Left lung (tissue), 10 donors: ENCODE measurements around the gene ATP5MG. TPM values are rescaled to one million over a fixed set of nuclear protein-coding genes. Genes with fewer than 3 reads are reported as not detected.

ENCODE experiments used
- ATAC-seq: fragments of 200-7000 bp; cut with Tn5 transposase; one replicate; pipeline ENCODE4 v1.9.1; 2020; ENCODE audit warnings: moderate library complexity
- DNase-seq, 4 donors: peaks; one replicate each; pipeline ENCODE4 v3.0.0-alpha.2; 2013 to 2020
- H3K27ac ChIP-seq, 2 donors: fragments of 200-600 bp; sonication (generic) in 1 of 2; one replicate each; pipeline versions ENCODE4 v1.5.0 to v1.8.0; 2020 to 2021
- H3K27me3 ChIP-seq, 2 donors: fragments of 200-600 bp; sonication (generic) in 1 of 2; one replicate each; pipeline versions ENCODE4 v1.5.0 to v1.8.0; 2020 to 2021
- H3K36me3 ChIP-seq, 2 donors: fragments of 200-600 bp; sonication (generic) in 1 of 2; one replicate each; pipeline versions ENCODE4 v1.5.0 to v1.8.0; 2020 to 2021
- H3K4me1 ChIP-seq, 2 donors: fragments of 200-600 bp; one replicate each; pipeline ENCODE4 v1.8.0; 2021
- H3K4me3 ChIP-seq, 2 donors: fragments of 200-600 bp; sonication (generic) in 1 of 2; one replicate each; pipeline versions ENCODE4 v1.5.0 to v1.8.0; 2020 to 2021; ENCODE audit warnings: mild to moderate bottlenecking in 1 of 2
- H3K9me3 ChIP-seq, 2 donors: fragments of 200-600 bp; sonication (generic) in 1 of 2; one replicate each; pipeline versions ENCODE4 v1.5.0 to v1.8.0; 2020 to 2021
- intact Hi-C, 2 donors: fragments of 100-400 bp; cut with DNase I; formaldehyde crosslinking; loops; one replicate each; pipeline versions ENCODE4 v1.11.2 to v1.14.2; 2022
- polyA plus RNA-seq, 6 donors: library from polyadenylated mRNA; unstranded; fragments of 120-200 nt; gene quantifications; one replicate each; pipeline ENCODE4 v1.2.1, GENCODE V29; 2013; ENCODE audit not compliant: insufficient read length in 6 of 6
- total RNA-seq, 2 donors: library from RNA; stranded (reverse); fragmentation: NEBNext Ultra II Directional; extraction: Animal tissue kit (Norgen Biotek cat#: 25700); gene quantifications; one replicate each; pipeline ENCODE4 v1.2.1, GENCODE V29; 2021
- TF ChIP-seq, protein P1 (sequence below), 2 donors: fragments of 200-600 bp; sonication (generic) in 1 of 2; IDR thresholded peaks; one replicate each; pipeline versions ENCODE4 v1.5.0 to v1.8.0; 2021; ENCODE audit warnings: antibody characterized with exemption in 2 of 2
- donor health status: DM: no; HTN: yes; CAD: no.
- donor health status: DM: no; HTN: no; CAD: no.

The ATP5MG gene
- total and polyA plus RNA-seq, 8 donors: 151 to 408 (median 382) TPM

DNA sequence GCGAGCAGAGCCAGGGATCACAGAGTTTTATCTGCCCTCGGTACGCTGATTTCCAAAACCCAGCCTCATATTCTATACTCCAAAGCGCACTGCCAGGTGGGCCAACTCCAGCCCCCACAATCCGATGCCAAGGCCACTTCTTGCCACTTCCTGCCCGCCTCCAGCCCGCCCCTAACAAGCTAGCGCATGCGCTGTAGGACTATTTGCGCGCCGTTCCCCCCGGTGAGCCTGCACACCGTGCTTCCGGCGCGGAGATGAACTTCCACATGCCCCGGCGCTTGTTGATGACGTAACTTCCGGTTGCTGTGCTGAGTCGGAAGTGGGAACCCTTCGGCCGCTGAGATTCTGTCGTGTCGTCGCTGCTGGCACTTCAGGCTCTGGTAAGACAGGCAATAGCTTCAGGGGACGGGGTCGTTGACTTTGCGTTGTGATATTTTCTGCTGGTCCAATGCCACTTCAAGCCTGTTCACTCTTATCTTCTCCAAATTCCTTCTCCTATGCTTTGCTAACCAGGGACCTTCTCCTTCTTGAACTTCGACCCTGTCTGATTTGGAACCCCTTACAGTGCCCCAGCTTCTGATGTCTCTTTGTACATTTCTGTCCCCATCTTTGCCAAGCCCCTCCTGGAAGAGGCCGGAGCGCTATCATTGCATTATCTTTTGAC, 42.0 kb upstream of the ATP5MG start, which contains the start of gene UBE4A:
Gene UBE4A, plus strand, starts transcription at position 306 of the 664 bp plus-strand sequence. CDS start 5,481 bp downstream, outside the sequence.
- Histone ChIP-seq H3K4me3 (peak within 1 kb of the TSS; percentile 70 to 71), H3K9me3 (no peaks in the 10 kb centered on the region), H3K27me3 (no peaks in the 10 kb centered on the region), H3K27ac (peak within 1 kb of the TSS; percentile 29 to 73), H3K36me3 (no peaks in the 10 kb centered on the region), H3K4me1 (peaks cover 6 to 32% of the 10 kb centered on the region in 2 donors)
- intact Hi-C loops: loop anchor here in 1 of 2 donors (10.0 kb wide), 2 partner anchors 155 to 215 kb away; no protein-coding TSS in a partner anchor
- DNase-seq (peak; percentile 93 to 96 (median 96)), ATAC-seq (peak; percentile 95)
- TF ChIP-seq, protein P1, sequence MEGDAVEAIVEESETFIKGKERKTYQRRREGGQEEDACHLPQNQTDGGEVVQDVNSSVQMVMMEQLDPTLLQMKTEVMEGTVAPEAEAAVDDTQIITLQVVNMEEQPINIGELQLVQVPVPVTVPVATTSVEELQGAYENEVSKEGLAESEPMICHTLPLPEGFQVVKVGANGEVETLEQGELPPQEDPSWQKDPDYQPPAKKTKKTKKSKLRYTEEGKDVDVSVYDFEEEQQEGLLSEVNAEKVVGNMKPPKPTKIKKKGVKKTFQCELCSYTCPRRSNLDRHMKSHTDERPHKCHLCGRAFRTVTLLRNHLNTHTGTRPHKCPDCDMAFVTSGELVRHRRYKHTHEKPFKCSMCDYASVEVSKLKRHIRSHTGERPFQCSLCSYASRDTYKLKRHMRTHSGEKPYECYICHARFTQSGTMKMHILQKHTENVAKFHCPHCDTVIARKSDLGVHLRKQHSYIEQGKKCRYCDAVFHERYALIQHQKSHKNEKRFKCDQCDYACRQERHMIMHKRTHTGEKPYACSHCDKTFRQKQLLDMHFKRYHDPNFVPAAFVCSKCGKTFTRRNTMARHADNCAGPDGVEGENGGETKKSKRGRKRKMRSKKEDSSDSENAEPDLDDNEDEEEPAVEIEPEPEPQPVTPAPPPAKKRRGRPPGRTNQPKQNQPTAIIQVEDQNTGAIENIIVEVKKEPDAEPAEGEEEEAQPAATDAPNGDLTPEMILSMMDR (IDR thresholded peaks at IDR 0.05): no peak

DNA sequence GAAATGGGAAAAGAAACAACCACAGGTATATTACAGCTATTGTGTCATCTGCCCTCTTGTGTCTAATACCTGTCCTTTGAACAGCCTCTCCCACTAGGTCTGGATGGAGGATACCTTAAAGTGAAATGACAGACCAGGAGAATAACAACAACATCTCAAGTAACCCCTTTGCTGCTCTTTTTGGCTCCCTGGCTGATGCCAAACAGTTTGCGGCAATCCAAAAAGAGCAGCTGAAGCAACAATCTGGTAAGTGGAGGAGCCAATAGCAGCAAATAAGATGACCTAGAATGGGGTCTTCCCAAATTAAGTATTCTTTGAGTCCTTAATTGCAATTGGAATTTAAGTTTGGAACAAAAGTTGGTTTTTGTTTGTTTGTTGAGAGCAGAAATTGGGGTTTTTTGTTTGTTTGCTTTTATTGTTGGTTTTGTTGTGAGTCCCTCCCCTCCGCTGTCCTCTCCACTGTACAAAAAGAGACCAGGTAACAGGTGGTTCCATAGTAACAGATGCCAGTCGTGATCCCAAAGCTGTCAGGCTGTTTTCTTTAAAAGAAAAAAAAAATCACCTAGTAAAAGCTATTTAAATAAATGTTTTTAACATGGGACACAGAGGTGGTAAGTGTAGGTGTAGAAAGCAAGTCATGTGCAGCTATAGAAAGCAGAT, 36.3 kb upstream of the ATP5MG start:
- peaks cover 0 to 54% of the 10 kb centered on the region in 2 donors for H3K36me3 ChIP-seq
- peaks cover 5 to 29% of the 10 kb centered on the region in 2 donors for H3K4me1 ChIP-seq
- no peak for DNase-seq
- H3K4me3 ChIP-seq: no peak overlapping the region
- no peak for ATAC-seq
- TF ChIP-seq, protein P1 (IDR thresholded peaks at IDR 0.05): no peak
- H3K27ac ChIP-seq: no peak overlapping the region
- H3K27me3 ChIP-seq: no peaks in the 10 kb centered on the region
- H3K9me3 ChIP-seq: no peaks in the 10 kb centered on the region
- intact Hi-C loops: no loop called here

DNA sequence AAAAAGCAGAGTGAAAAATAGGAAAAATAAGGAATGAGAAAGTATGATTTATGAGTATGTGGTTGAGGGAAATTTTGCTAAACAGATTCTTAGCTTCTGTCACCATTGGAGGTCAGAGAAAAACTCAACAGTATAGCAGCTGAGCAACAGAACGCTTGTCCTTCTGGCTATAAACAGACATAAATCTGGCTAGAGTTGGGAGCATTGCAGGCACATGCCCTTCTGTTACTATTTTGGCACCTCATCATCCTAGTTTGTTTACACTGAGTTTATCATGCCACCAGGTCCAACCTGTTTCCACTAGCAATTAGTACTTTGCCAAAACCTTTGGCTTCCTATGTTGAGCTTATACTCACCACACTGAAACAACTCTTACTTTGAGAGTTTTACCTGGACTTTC, 35.1 kb upstream of the ATP5MG start:
- no peak overlapping the region for H3K27ac ChIP-seq
- TF ChIP-seq, protein P1 (IDR thresholded peaks at IDR 0.05): no peak
- intact Hi-C loops: no loop called here
- H3K27me3 ChIP-seq: no peaks in the 10 kb centered on the region
- no peaks in the 10 kb centered on the region for H3K9me3 ChIP-seq
- no peak overlapping the region for H3K4me3 ChIP-seq
- H3K36me3 ChIP-seq: peaks cover 0 to 66% of the 10 kb centered on the region in 2 donors
- DNase-seq (no peak), ATAC-seq (no peak)
- peaks cover 0 to 17% of the 10 kb centered on the region in 2 donors for H3K4me1 ChIP-seq

DNA sequence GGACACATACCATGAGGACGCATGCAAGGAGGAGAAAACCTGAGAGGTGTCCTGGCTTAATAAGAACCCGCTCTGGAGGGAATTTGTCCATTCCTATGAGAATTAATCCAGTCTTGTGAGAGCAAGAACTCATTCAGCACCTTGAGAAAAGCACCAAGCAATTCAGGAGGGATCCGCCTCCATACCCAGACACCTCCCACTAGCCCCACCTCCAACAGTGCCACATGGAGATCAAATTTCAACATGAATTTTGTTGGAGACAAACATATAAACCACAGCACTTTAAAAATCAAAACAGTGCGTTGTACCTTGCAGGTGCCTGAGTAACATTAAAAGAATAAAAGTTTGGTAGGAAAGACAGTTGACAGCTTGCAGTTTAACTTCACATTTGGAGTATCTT, 30.6 kb upstream of the ATP5MG start:
- ATAC-seq (no peak), DNase-seq (no peak)
- no peak overlapping the region for H3K27ac ChIP-seq
- peaks cover 0 to 100% of the 10 kb centered on the region in 2 donors for H3K36me3 ChIP-seq
- intact Hi-C loops: no loop called here
- no peaks in the 10 kb centered on the region for H3K27me3 ChIP-seq
- no peak overlapping the region for H3K4me3 ChIP-seq
- no peaks in the 10 kb centered on the region for H3K9me3 ChIP-seq
- TF ChIP-seq, protein P1 (IDR thresholded peaks at IDR 0.05): no peak
- no peaks in the 10 kb centered on the region for H3K4me1 ChIP-seq

DNA sequence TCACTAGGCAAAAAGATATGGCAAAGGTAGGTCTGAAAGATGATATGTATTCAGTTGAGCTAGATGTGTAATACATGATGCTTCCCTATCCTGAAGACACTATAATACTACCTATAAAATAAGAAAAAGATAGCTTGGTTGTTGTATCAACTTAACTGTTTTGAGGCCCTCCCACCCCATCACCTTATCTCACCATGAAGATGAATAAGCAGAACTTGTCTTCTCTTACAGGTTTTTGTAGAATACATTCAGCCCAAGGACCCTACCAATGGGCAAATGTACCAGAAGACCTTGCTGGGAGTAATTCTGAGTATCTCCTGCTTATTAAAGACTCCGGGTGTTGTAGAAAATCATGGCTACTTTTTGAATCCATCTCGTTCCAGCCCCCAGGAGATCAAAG, 28.1 kb upstream of the ATP5MG start:
- TF ChIP-seq, protein P1 (IDR thresholded peaks at IDR 0.05): no peak
- H3K4me1 ChIP-seq: no peaks in the 10 kb centered on the region

More for the DNA sequence above, 28.1 kb upstream of the ATP5MG start:
- H3K27me3 ChIP-seq: no peaks in the 10 kb centered on the region
- H3K9me3 ChIP-seq: no peaks in the 10 kb centered on the region
- DNase-seq: no peak
- no peak for ATAC-seq
- H3K36me3 ChIP-seq: peaks cover 0 to 100% of the 10 kb centered on the region in 2 donors
- H3K4me3 ChIP-seq: no peak overlapping the region
- H3K27ac ChIP-seq: no peak overlapping the region
- intact Hi-C loops: no loop called here
